Measurements from ENCODE around the gene CDC27.

DNA sequence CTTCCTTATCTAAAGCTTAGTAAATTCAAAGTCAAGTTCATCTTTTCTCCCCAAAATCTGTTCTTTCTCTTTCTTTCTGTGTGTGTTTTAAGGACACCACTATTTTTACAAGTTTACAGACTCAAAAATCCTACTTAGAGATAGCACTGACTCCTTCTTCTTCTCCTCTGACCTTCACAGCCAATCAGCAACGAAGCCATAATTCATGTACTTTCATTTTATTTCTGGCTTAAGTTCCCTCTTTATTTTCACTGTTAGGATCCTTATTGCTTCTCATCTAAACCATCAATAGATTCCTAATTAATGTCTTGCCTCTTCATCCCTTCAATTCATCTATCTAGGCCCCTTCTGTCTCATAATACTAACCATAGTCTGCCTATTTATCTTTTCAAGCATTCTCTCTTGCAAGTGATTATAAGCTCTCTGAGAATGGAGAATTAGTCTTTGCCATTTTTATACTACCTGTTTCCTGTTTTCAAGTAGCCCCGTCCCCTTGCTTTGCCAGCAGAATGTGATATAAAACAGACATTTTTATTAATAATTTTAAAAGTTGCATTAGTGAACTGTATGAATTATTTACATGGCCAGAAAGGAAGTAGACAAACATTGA is 27.0 kb downstream of the CDC27 start:
- TF ChIP-seq CTCF (IDR thresholded peaks at IDR 0.05), result no peak
- no peak for TF ChIP-seq POLR2A (IDR thresholded peaks at IDR 0.05)

Measured in breast epithelium (tissue), 3 donors.